H1 (cell line): Measurements from ENCODE around the gene CFAP65. TPM values are rescaled to one million over a fixed set of nuclear protein-coding genes. Genes with fewer than 3 reads are reported as not detected.

Source experiments
- CTCF ChIA-PET: fragments of 300-600 bp; sonication (Branson Sonifier 250); formaldehyde crosslinking; loops from one replicate; lab custom pipeline; 2021; ENCODE audit not compliant: partially characterized antibody; lab: Charles Lee
- POLR2A ChIA-PET: fragments of 300-600 bp; sonication (Branson Sonifier 250); formaldehyde crosslinking; loops from one replicate; lab custom pipeline; 2021; ENCODE audit warnings: inconsistent platforms; ENCODE audit not compliant: partially characterized antibody; lab: Charles Lee
- DNase-seq, 2 experiments: peaks; one replicate each; pipeline versions ENCODE4 v3.0.0 to v3.0.0-alpha.2; 2010 to 2022; ENCODE audit warnings: low spot score in 2 of 2, low read depth in 1 of 2, mixed read lengths in 1 of 2
- FAIRE-seq: peaks from 2 replicates; lab custom pipeline; 2011; peaks lifted over from hg19 to GRCh38; lab: Jason Lieb, UNC
- H2AFZ ChIP-seq: 2 replicates; pipeline ENCODE4 v1.8.1; 2012; ENCODE audit warnings: low read length, inconsistent platforms
- H2AK5ac ChIP-seq: 2 replicates; pipeline ENCODE4 v1.6.1; 2013; ENCODE audit warnings: low read depth, low read length
- H2BK120ac ChIP-seq: replicated peaks from 2 replicates; pipeline ENCODE3; 2013; ENCODE audit warnings: low read depth, low read length, inconsistent platforms
- H2BK12ac ChIP-seq: 2 replicates; pipeline ENCODE4 v1.6.1; 2013; ENCODE audit warnings: low read depth, low read length
- H2BK15ac ChIP-seq: 2 replicates; pipeline ENCODE4 v1.6.1; 2013; ENCODE audit warnings: low read length
- H2BK20ac ChIP-seq: 2 replicates; pipeline ENCODE4 v1.6.1; 2013; ENCODE audit warnings: low read length
- H2BK5ac ChIP-seq: 2 replicates; pipeline ENCODE4 v1.6.1; 2013; ENCODE audit warnings: low read depth, low read length
- H3K14ac ChIP-seq: 2 replicates; pipeline ENCODE4 v1.6.1; 2013; ENCODE audit warnings: inconsistent platforms; ENCODE audit not compliant: insufficient read length
- H3K18ac ChIP-seq: 2 replicates; pipeline ENCODE4 v1.6.1; 2013; ENCODE audit warnings: low read length; ENCODE audit errors: extremely low read depth
- H3K23ac ChIP-seq: 2 replicates; pipeline ENCODE4 v1.6.1; 2013; ENCODE audit warnings: inconsistent platforms; ENCODE audit not compliant: insufficient read length
- H3K23me2 ChIP-seq: 2 replicates; pipeline ENCODE4 v1.6.1; 2013; ENCODE audit warnings: low read depth, low read length
- H3K27ac ChIP-seq: 2 replicates; pipeline ENCODE4 v1.6.1; 2011; ENCODE audit warnings: low read depth, low read length, inconsistent platforms
- H3K27me3 ChIP-seq, 4 experiments: replicated peaks in 1 of 4; 1 replicate in 1 of 4; 2 replicates in 3 of 4; pipeline versions ENCODE4 v1.6.1 to v1.8.1; 2011 to 2013; ENCODE audit warnings: low read length in 3 of 4, mild to moderate bottlenecking in 3 of 4, inconsistent platforms in 2 of 4, mixed read lengths in 2 of 4, moderate library complexity in 1 of 4; ENCODE audit not compliant: control insufficient read depth in 3 of 4, insufficient read depth in 3 of 4; ENCODE audit errors: extremely low read depth in 1 of 4
- H3K36me3 ChIP-seq, 4 experiments: 2 replicates each; pipeline versions ENCODE4 v1.6.1 to v1.8.1; 2011 to 2013; ENCODE audit warnings: mild to moderate bottlenecking in 4 of 4, low read length in 3 of 4, moderate library complexity in 2 of 4, control low read depth in 1 of 4, inconsistent platforms in 1 of 4; ENCODE audit not compliant: insufficient read depth in 4 of 4, control insufficient read depth in 2 of 4
- H3K4ac ChIP-seq: replicated peaks from 2 replicates; pipeline ENCODE3; 2013; ENCODE audit warnings: low read length, low read depth, mixed read lengths, inconsistent platforms; ENCODE audit not compliant: insufficient read length
- H3K4me1 ChIP-seq, 4 experiments: replicated peaks in 1 of 4; 1 replicate in 1 of 4; 2 replicates in 3 of 4; pipeline versions ENCODE4 v1.6.1 to v1.8.1; 2011 to 2013; ENCODE audit warnings: low read length in 3 of 4, inconsistent platforms in 2 of 4, mixed read lengths in 1 of 4; ENCODE audit not compliant: insufficient read depth in 4 of 4, control insufficient read depth in 3 of 4
- H3K4me2 ChIP-seq, 2 experiments: 2 replicates each; pipeline versions ENCODE4 v1.6.1 to v1.8.1; 2011 to 2013; ENCODE audit warnings: low read depth in 2 of 2, low read length in 2 of 2, control low read depth in 1 of 2, inconsistent platforms in 1 of 2, mild to moderate bottlenecking in 1 of 2; ENCODE audit not compliant: insufficient read depth in 1 of 2
- H3K4me3 ChIP-seq, 4 experiments: fragments of 200-600, 300-600 bp in 1 of 4; sonication (generic), shearing (Covaris generic), sonication (Bioruptor Twin) in 1 of 4; 2 replicates each; pipeline versions ENCODE4 v1.5.1 to v1.8.1; 2011 to 2016; ENCODE audit warnings: low read length in 4 of 4, low read depth in 3 of 4, control low read depth in 2 of 4, inconsistent platforms in 2 of 4, mild to moderate bottlenecking in 2 of 4, mixed read lengths in 1 of 4, moderate library complexity in 1 of 4; ENCODE audit not compliant: insufficient read depth in 2 of 4; ENCODE audit errors: extremely low read depth in 1 of 4
- H3K56ac ChIP-seq: replicated peaks from 2 replicates; pipeline ENCODE3; 2013; ENCODE audit warnings: low read depth, mild to moderate bottlenecking, mixed read lengths, low read length, inconsistent platforms; ENCODE audit not compliant: insufficient read length
- H3K79me1 ChIP-seq: 2 replicates; pipeline ENCODE4 v1.6.1; 2013; ENCODE audit warnings: low read depth, low read length, control low read depth
- H3K79me2 ChIP-seq, 2 experiments: 2 replicates each; pipeline versions ENCODE4 v1.6.1 to v1.8.1; 2012 to 2013; ENCODE audit warnings: low read length in 2 of 2, mild to moderate bottlenecking in 2 of 2, inconsistent platforms in 1 of 2; ENCODE audit not compliant: insufficient read depth in 2 of 2, control insufficient read depth in 1 of 2
- H3K9ac ChIP-seq, 4 experiments: replicated peaks in 1 of 4; 1 replicate in 1 of 4; 2 replicates in 3 of 4; pipeline versions ENCODE4 v1.6.1 to v1.8.1; 2011 to 2013; ENCODE audit warnings: low read depth in 3 of 4, low read length in 3 of 4, control low read depth in 2 of 4, mild to moderate bottlenecking in 2 of 4, moderate library complexity in 2 of 4, inconsistent platforms in 1 of 4; ENCODE audit errors: extremely low read depth in 1 of 4
- H3K9me3 ChIP-seq, 2 experiments: 2 replicates each; pipeline versions ENCODE4 v1.6.1 to v1.8.1; 2012 to 2013; ENCODE audit warnings: mild to moderate bottlenecking in 2 of 2, moderate library complexity in 2 of 2, control low read depth in 1 of 2, inconsistent platforms in 1 of 2, low read depth in 1 of 2, low read length in 1 of 2, mixed read lengths in 1 of 2; ENCODE audit not compliant: insufficient read depth in 2 of 2
- H4K20me1 ChIP-seq, 2 experiments: replicated peaks in 1 of 2; 2 replicates each; pipeline versions ENCODE3 to v1.8.1; 2011 to 2013; ENCODE audit warnings: inconsistent platforms in 2 of 2, low read length in 2 of 2, mild to moderate bottlenecking in 1 of 2; ENCODE audit not compliant: insufficient read depth in 2 of 2, control insufficient read depth in 1 of 2
- H4K5ac ChIP-seq: 2 replicates; pipeline ENCODE4 v1.6.1; 2013; ENCODE audit warnings: low read length, low read depth, mixed read lengths, inconsistent platforms; ENCODE audit not compliant: insufficient read length
- H4K8ac ChIP-seq: 2 replicates; pipeline ENCODE4 v1.8.0; 2013; ENCODE audit warnings: mild to moderate bottlenecking, moderate library complexity, low read length, inconsistent platforms; ENCODE audit not compliant: insufficient read depth; ENCODE audit errors: extremely low read depth
- H4K91ac ChIP-seq: replicated peaks from 2 replicates; pipeline ENCODE3; 2013; ENCODE audit warnings: low read length, mixed read lengths, inconsistent platforms; ENCODE audit not compliant: insufficient read length
- ZNF274 ChIP-seq: IDR thresholded peaks from 2 replicates; pipeline ENCODE4 v1.7.0; 2012; ENCODE audit warnings: low read length, borderline replicate concordance; ENCODE audit errors: extremely low read depth
- WGBS, 2 experiments: shearing (Covaris generic) in 1 of 2; methylation state at CpG; one replicate each; pipeline versions ENCODE4 v1.1.6 to v1.1.7; 2013 to 2015; ENCODE audit warnings: low lambda C conversion rate in 2 of 2, mixed read lengths in 2 of 2, inconsistent platforms in 1 of 2, low coverage in 1 of 2, missing lambda C conversion rate in 1 of 2; ENCODE audit not compliant: insufficient replicate concordance in 2 of 2, insufficient coverage in 1 of 2, insufficient read length in 1 of 2; ENCODE audit errors: extremely low coverage in 1 of 2, missing lambda C conversion rate in 1 of 2; 5-methylcytosine and 5-hydroxymethylcytosine counted together
- polyA plus RNA-seq, 7 experiments: library from polyadenylated mRNA; depleted of rRNA in 3 of 7; stranded (reverse) in 5 of 7; unstranded in 2 of 7; fragments of >200 nt in 5 of 7; fragments of 200-250 nt in 2 of 7; gene quantifications; 1 replicate in 5 of 7; 2 replicates in 1 of 7; 4 replicates in 1 of 7; pipeline versions ENCODE4 v1.2.1 to v1.2.3, GENCODE V29; 2011 to 2013; ENCODE audit warnings: missing spikeins in 2 of 7, mixed read lengths in 2 of 7
- total RNA-seq: library from RNA; stranded (reverse); fragmentation: NEBNext Ultra II Directional; extraction: Animal tissue kit (Norgen Biotek cat#: 25700); gene quantifications from 2 replicates; pipeline ENCODE4 v1.2.1, GENCODE V29; 2021

The CFAP65 gene
- total and polyA plus RNA-seq, 2 of the 8 experiments (the other 6 are each of a cell fraction or from before 2014, with no cell fraction given), result 0.19 to 0.45 TPM

GRCh38 chr2:219071131-219071816, 30.0 kb upstream of the CFAP65 start:
- H2BK20ac ChIP-seq, result no peak overlapping the region
- 92% methylated on average over 6 of the region's 6 CpGs; no CpG with 5 or more reads in 1 of the 2 experiments for WGBS, 2 experiments

More at GRCh38 chr2:219071131-219071816, 30.0 kb upstream of the CFAP65 start:
- Histone ChIP-seq H3K18ac (no peak overlapping the region), H2BK5ac (no peak overlapping the region), H2BK12ac (no peak overlapping the region), H3K36me3 (peaks cover 0 to 5% (median 0%) of the 10 kb centered on the region in 4 experiments; a peak in 2 of 8 replicates), H3K56ac (no peak overlapping the region), H3K14ac (no peak overlapping the region), H3K27ac (no peak overlapping the region), H3K9ac (no peak overlapping the region), H2AK5ac (no peak overlapping the region), H3K4ac (no peak overlapping the region), H2BK120ac (no peak overlapping the region), H3K4me1 (0 out of 7 replicates have a peak, but pooled peaks cover 0 to 3% (median under 1%) of the 10 kb centered on the region in 4 experiments), H3K23me2 (no peaks in the 10 kb centered on the region), H4K91ac (no peak overlapping the region), H4K8ac (no peak overlapping the region), H4K5ac (no peak overlapping the region), H3K27me3 (no peaks in the 10 kb centered on the region), H3K23ac (no peak overlapping the region), H3K4me3 (no peak overlapping the region), H3K4me2 (no peak overlapping the region), H2BK15ac (no peak overlapping the region), H3K9me3 (no peaks in the 10 kb centered on the region), H3K79me1 (no peaks in the 10 kb centered on the region), H4K20me1 (no peaks in the 10 kb centered on the region), H2AFZ (no peak overlapping the region), H3K79me2 (no peaks in the 10 kb centered on the region)
- ChIA-PET CTCF (interaction anchor here (1.0 to 62.8 kb wide), 11 partner anchors 8 to 259 kb away, joined by 3 to 1777 read pairs (median 22); partner anchors contain the start of genes CFAP65 and IHH), POLR2A (no interaction called here)
- no peak for DNase-seq
- no peak for TF ChIP-seq ZNF274
- FAIRE-seq, result no peak
